ENCODE data around the gene LCE1F. TPM values are rescaled to one million over a fixed set of nuclear protein-coding genes. Genes with fewer than 3 reads are reported as not detected.

The LCE1F gene
- total RNA-seq, 1 donor from 2014 or later: not detected

- Mint-ChIP-seq H3K27ac (no peak overlapping the region), H3K4me3 (ENCODE audit: low read depth) (no peak overlapping the region), H3K27me3 (no peaks in the 10 kb centered on the region), H3K9me3 (ENCODE audit: low read depth) (peaks cover 69% of the 10 kb centered on the region), H3K4me1 (ENCODE audit: low read depth) (no peaks in the 10 kb centered on the region), H3K36me3 (ENCODE audit: insufficient read depth) (peaks cover 3% of the 10 kb centered on the region)
- no peak for TF ChIP-seq CTCF (IDR thresholded peaks at IDR 0.05; ENCODE audit: unreplicated experiment)
- no peak for DNase-seq (ENCODE audit: low spot score, unreplicated experiment)
These were observed 35.1 kb upstream of the LCE1F start for GRCh38 chr1:152739841-152740240.

- no peaks in the 10 kb centered on the region for H3K4me1 Mint-ChIP-seq (ENCODE audit: low read depth)
- no peak for DNase-seq (ENCODE audit: low spot score, unreplicated experiment)
- peaks cover 3% of the 10 kb centered on the region for H3K36me3 Mint-ChIP-seq (ENCODE audit: insufficient read depth)
- no peaks in the 10 kb centered on the region for H3K27me3 Mint-ChIP-seq
- no peak for TF ChIP-seq CTCF (IDR thresholded peaks at IDR 0.05; ENCODE audit: unreplicated experiment)
- H3K4me3 Mint-ChIP-seq (ENCODE audit: low read depth): no peak overlapping the region
- H3K27ac Mint-ChIP-seq: no peak overlapping the region
- H3K9me3 Mint-ChIP-seq (ENCODE audit: low read depth): peaks cover 71% of the 10 kb centered on the region
These were observed 33.3 kb upstream of the LCE1F start for GRCh38 chr1:152741656-152742055.

GRCh38 chr1:152743371-152744145, 31.4 kb upstream of the LCE1F start:
- no peaks in the 10 kb centered on the region for H3K27me3 Mint-ChIP-seq
- H3K36me3 Mint-ChIP-seq (ENCODE audit: insufficient read depth): peaks cover 4% of the 10 kb centered on the region
- no peaks in the 10 kb centered on the region for H3K4me1 Mint-ChIP-seq (ENCODE audit: low read depth)
- H3K27ac Mint-ChIP-seq: no peak overlapping the region
- peaks cover 71% of the 10 kb centered on the region for H3K9me3 Mint-ChIP-seq (ENCODE audit: low read depth)
- no peak overlapping the region for H3K4me3 Mint-ChIP-seq (ENCODE audit: low read depth)
- DNase-seq (ENCODE audit: low spot score, unreplicated experiment): no peak
- TF ChIP-seq CTCF (IDR thresholded peaks at IDR 0.05; ENCODE audit: unreplicated experiment): no peak

- Mint-ChIP-seq H3K27ac (no peak overlapping the region), H3K9me3 (ENCODE audit: low read depth) (peaks cover 66% of the 10 kb centered on the region), H3K4me1 (ENCODE audit: low read depth) (no peaks in the 10 kb centered on the region), H3K27me3 (no peaks in the 10 kb centered on the region), H3K4me3 (ENCODE audit: low read depth) (no peak overlapping the region), H3K36me3 (ENCODE audit: insufficient read depth) (peaks cover 5% of the 10 kb centered on the region)
- no peak for DNase-seq (ENCODE audit: low spot score, unreplicated experiment)
- TF ChIP-seq CTCF (IDR thresholded peaks at IDR 0.05; ENCODE audit: unreplicated experiment): no peak
These were observed 29.6 kb upstream of the LCE1F start for GRCh38 chr1:152745289-152745704.

GRCh38 chr1:152745765-152746444, 29.0 kb upstream of the LCE1F start:
- Mint-ChIP-seq H3K36me3 (ENCODE audit: insufficient read depth) (peaks cover 5% of the 10 kb centered on the region), H3K4me1 (ENCODE audit: low read depth) (no peaks in the 10 kb centered on the region)
- TF ChIP-seq CTCF (IDR thresholded peaks at IDR 0.05; ENCODE audit: unreplicated experiment): no peak

More at GRCh38 chr1:152745765-152746444, 29.0 kb upstream of the LCE1F start:
- Mint-ChIP-seq H3K4me3 (ENCODE audit: low read depth) (no peak overlapping the region), H3K27ac (no peak overlapping the region), H3K9me3 (ENCODE audit: low read depth) (peaks cover 70% of the 10 kb centered on the region), H3K27me3 (no peaks in the 10 kb centered on the region)
- DNase-seq (ENCODE audit: low spot score, unreplicated experiment): no peak
